ENCODE measurements around the gene COPE.

DNA sequence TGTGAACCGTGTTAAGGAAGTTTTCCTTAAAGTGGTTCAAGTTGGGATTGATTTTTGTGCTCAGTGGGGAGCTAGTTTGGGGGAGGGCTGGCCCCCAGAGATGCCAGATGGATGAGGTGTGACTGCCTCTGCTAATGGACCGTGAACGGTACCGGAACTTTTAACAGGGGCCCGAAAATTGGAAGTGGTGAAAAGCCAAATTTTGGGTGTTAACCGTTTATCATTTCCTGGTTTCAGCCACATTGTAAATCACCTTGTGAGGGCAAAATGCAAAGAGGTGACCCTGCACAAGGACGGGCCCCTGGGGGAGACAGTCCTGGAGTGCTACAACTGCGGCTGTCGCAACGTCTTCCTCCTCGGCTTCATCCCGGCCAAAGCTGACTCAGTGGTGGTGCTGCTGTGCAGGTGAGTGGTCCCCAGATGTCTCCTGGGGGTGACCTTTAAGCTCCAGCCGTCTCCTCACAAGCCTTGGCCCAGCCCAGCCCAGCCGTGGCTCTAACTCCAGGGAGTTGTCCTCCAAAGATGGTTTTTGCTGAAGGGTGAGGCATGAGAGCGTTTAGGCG is 69.3 kb downstream of the COPE start:
- TF ChIP-seq, protein P1, sequence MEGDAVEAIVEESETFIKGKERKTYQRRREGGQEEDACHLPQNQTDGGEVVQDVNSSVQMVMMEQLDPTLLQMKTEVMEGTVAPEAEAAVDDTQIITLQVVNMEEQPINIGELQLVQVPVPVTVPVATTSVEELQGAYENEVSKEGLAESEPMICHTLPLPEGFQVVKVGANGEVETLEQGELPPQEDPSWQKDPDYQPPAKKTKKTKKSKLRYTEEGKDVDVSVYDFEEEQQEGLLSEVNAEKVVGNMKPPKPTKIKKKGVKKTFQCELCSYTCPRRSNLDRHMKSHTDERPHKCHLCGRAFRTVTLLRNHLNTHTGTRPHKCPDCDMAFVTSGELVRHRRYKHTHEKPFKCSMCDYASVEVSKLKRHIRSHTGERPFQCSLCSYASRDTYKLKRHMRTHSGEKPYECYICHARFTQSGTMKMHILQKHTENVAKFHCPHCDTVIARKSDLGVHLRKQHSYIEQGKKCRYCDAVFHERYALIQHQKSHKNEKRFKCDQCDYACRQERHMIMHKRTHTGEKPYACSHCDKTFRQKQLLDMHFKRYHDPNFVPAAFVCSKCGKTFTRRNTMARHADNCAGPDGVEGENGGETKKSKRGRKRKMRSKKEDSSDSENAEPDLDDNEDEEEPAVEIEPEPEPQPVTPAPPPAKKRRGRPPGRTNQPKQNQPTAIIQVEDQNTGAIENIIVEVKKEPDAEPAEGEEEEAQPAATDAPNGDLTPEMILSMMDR (IDR thresholded peaks at IDR 0.05): no peak
- no peak for TF ChIP-seq POLR2AphosphoS5 (IDR thresholded peaks at IDR 0.05)
